Stomach (tissue), 9 donors: Measurements from ENCODE around the gene VSTM4. TPM values are rescaled to one million over a fixed set of nuclear protein-coding genes. Genes with fewer than 3 reads are reported as not detected.

Experiments used
- DNase-seq, 2 donors: peaks; one replicate each; pipeline versions ENCODE4 v3.0.0 to v3.0.0-alpha.2; 2013 to 2019
- H3K27ac ChIP-seq, 5 donors: fragments of 200-600 bp in 4 of 5; sonication (generic) in 4 of 5; one replicate each; pipeline ENCODE4 v1.5.1; 2013 to 2019; ENCODE audit warnings: mild to moderate bottlenecking in 1 of 5, moderate library complexity in 1 of 5
- H3K27me3 ChIP-seq, 3 donors: fragments of 200-600 bp; sonication (generic); one replicate each; pipeline ENCODE4 v1.5.1; 2017 to 2019; ENCODE audit warnings: mixed run types in 1 of 3
- H3K36me3 ChIP-seq, 4 donors: fragments of 200-600 bp; sonication (generic); 1 replicate in 3 of 4; 2 replicates in 1 of 4; pipeline ENCODE4 v1.5.1; 2016 to 2019
- H3K4me1 ChIP-seq, 4 donors: fragments of 200-600 bp; sonication (generic); one replicate each; pipeline ENCODE4 v1.5.1; 2016 to 2019
- H3K4me3 ChIP-seq, 4 donors: fragments of 200-600 bp; sonication (generic) in 3 of 4; one replicate each; pipeline ENCODE4 v1.5.1; 2016 to 2019; ENCODE audit warnings: mild to moderate bottlenecking in 1 of 4
- H3K9me3 ChIP-seq, 4 donors: fragments of 200-600 bp; sonication (generic); one replicate each; pipeline ENCODE4 v1.5.1; 2016 to 2019
- CTCF ChIP-seq, 7 experiments: fragments of 450-650 bp in 4 of 7; fragments of 200-600 bp in 3 of 7; sonication (generic) in 3 of 7; IDR thresholded peaks; one replicate each; pipeline ENCODE4 v1.5.1; 2016 to 2019; ENCODE audit warnings: antibody characterized with exemption in 7 of 7, control low read depth in 2 of 7, mild to moderate bottlenecking in 1 of 7
- EP300 ChIP-seq: sonication (generic); formaldehyde crosslinking; IDR thresholded peaks from one replicate; pipeline ENCODE4 v1.6.1; 2017; ENCODE audit warnings: antibody characterized with exemption
- POLR2A ChIP-seq, 4 donors: fragments of 450-650 bp; IDR thresholded peaks; one replicate each; pipeline ENCODE4 v1.6.1; 2016; ENCODE audit warnings: antibody characterized with exemption in 4 of 4, control low read depth in 2 of 4, mild to moderate bottlenecking in 1 of 4, moderate library complexity in 1 of 4
- POLR2AphosphoS5 ChIP-seq, 3 donors: sonication (generic); formaldehyde crosslinking; IDR thresholded peaks; one replicate each; pipeline ENCODE4 v1.6.1; 2016; ENCODE audit warnings: antibody characterized with exemption in 3 of 3
- WGBS, 5 donors: extraction: QIAGEN DNeasy Blood & Tissue Kit in 3 of 5; methylation state at CpG; one replicate each; pipeline versions ENCODE4 v1.1.5 to v1.1.7; 2013 to 2018; 5-methylcytosine and 5-hydroxymethylcytosine counted together
- intact Hi-C: fragments of 100-400 bp; cut with DNase I; formaldehyde crosslinking; loops from one replicate; pipeline ENCODE4 v1.15.1; 2023; ENCODE audit warnings: low total_unique reads
- polyA plus RNA-seq, 3 donors: library from polyadenylated mRNA; stranded (reverse); fragments of 200-250 nt; gene quantifications; one replicate each; pipeline ENCODE4 v1.2.3, GENCODE V29; 2013
- total RNA-seq, 5 donors: library from RNA; depleted of rRNA; stranded (reverse); fragments of >200 nt; gene quantifications; one replicate each; pipeline versions ENCODE4 v1.1.0 to v1.2.3, GENCODE V29; 2014 to 2016
- donor health status: healthy with polysubstance abuse.
- donor health status: Bipolar disorder and iron deficiency.
- donor health status: healthy.

Gene VSTM4
- total and polyA plus RNA-seq, 8 donors, result 0.58 to 23.1 (median 3.0) TPM

- no peak for DNase-seq
- intact Hi-C loops, result no loop called here
- no peaks in the 10 kb centered on the region for H3K36me3 ChIP-seq
Measured at GRCh38 chr10:49089152-49089551, 26.2 kb downstream of the VSTM4 start.

GRCh38 chr10:49086889-49087288 is 28.4 kb downstream of the VSTM4 start:
- no peak for TF ChIP-seq POLR2A (IDR thresholded peaks at IDR 0.05)
- TF ChIP-seq CTCF (IDR thresholded peaks at IDR 0.05), result no peak
- TF ChIP-seq POLR2AphosphoS5 (IDR thresholded peaks at IDR 0.05), result no peak
- TF ChIP-seq EP300, result no peak
- H3K27me3 ChIP-seq, result no peaks in the 10 kb centered on the region
- WGBS, 5 donors, result 83 to 90% (median 88%) methylated on average over 3 of the region's 3 CpGs
- peaks cover 0 to 10% (median 3%) of the 10 kb centered on the region in 4 donors for H3K9me3 ChIP-seq
- no peak overlapping the region for H3K4me3 ChIP-seq
- intact Hi-C loops, result no loop called here
- peaks cover 2 to 52% (median 20%) of the 10 kb centered on the region in 4 donors for H3K4me1 ChIP-seq
- no peak for DNase-seq
- H3K27ac ChIP-seq, result no peak overlapping the region
- H3K36me3 ChIP-seq, result no peaks in the 10 kb centered on the region

More at GRCh38 chr10:49089152-49089551, 26.2 kb downstream of the VSTM4 start:
- TF ChIP-seq POLR2AphosphoS5 (IDR thresholded peaks at IDR 0.05) (no peak), EP300 (no peak), POLR2A (IDR thresholded peaks at IDR 0.05) (no peak), CTCF (IDR thresholded peaks at IDR 0.05) (no peak)
- peaks cover 0 to 29% (median 7%) of the 10 kb centered on the region in 4 donors for H3K4me1 ChIP-seq
- H3K27ac ChIP-seq, result peak overlapping the region in 1 of 5 donors; percentile 47
- H3K9me3 ChIP-seq, result peaks cover 0 to 10% (median 3%) of the 10 kb centered on the region in 4 donors
- 80 to 91% (median 83%) methylated on average over 2 of the region's 2 CpGs for WGBS, 5 donors
- H3K27me3 ChIP-seq, result no peaks in the 10 kb centered on the region
- no peak overlapping the region for H3K4me3 ChIP-seq

- Histone ChIP-seq H3K36me3 (no peaks in the 10 kb centered on the region), H3K4me1 (peaks cover 5 to 61% (median 29%) of the 10 kb centered on the region in 4 donors), H3K27ac (peak overlapping the region in 4 of 5 donors; percentile 26 to 67 (median 42)), H3K4me3 (no peak overlapping the region), H3K9me3 (peaks cover 0 to 10% (median 3%) of the 10 kb centered on the region in 4 donors), H3K27me3 (no peaks in the 10 kb centered on the region)
- 55 to 71% (median 60%) methylated on average over 8 of the region's 8 CpGs for WGBS, 5 donors
- TF ChIP-seq POLR2AphosphoS5 (IDR thresholded peaks at IDR 0.05) (peak; percentile 10 to 57 (median 20)), POLR2A (IDR thresholded peaks at IDR 0.05) (no peak)
- intact Hi-C loops, result no loop called here
- DNase-seq, result peak in 1 of 2 donors; percentile 20
Measured at GRCh38 chr10:49083261-49083660, 32.1 kb downstream of the VSTM4 start.

- Histone ChIP-seq H3K27me3 (no peaks in the 10 kb centered on the region), H3K4me3 (no peak overlapping the region), H3K9me3 (peaks cover 0 to 10% (median 3%) of the 10 kb centered on the region in 4 donors), H3K4me1 (peaks cover 5 to 61% (median 29%) of the 10 kb centered on the region in 4 donors), H3K36me3 (no peaks in the 10 kb centered on the region), H3K27ac (peak overlapping the region in 4 of 5 donors; percentile 26 to 67 (median 42))
- intact Hi-C loops, result no loop called here
- 77 to 100% (median 88%) methylated on average over 1 to 2 of the region's 2 CpGs for WGBS, 5 donors
- TF ChIP-seq EP300 (no peak), POLR2AphosphoS5 (IDR thresholded peaks at IDR 0.05) (no peak), CTCF (IDR thresholded peaks at IDR 0.05) (no peak)
- DNase-seq, result peak in 1 of 2 donors; percentile 41
Measured at GRCh38 chr10:49082766-49083165, 32.6 kb downstream of the VSTM4 start.
